Tibial artery (tissue), 4 donors: ENCODE results near the gene RPL10A.

Experiments used
- DNase-seq, 2 donors: peaks; one replicate each; pipeline ENCODE4 v3.0.0-alpha.2; 2019
- H3K27ac ChIP-seq, 2 donors: fragments of 200-600 bp; sonication (generic) in 1 of 2; 1 replicate in 1 of 2; 2 replicates in 1 of 2; pipeline ENCODE4 v1.5.1; 2018 to 2019; ENCODE audit warnings: mild to moderate bottlenecking in 1 of 2
- H3K27me3 ChIP-seq, 2 donors: fragments of 200-600 bp; sonication (generic) in 1 of 2; one replicate each; pipeline versions ENCODE4 v1.5.1 to v1.6.0; 2016 to 2019
- H3K36me3 ChIP-seq, 3 donors: fragments of 200-600 bp; sonication (generic) in 2 of 3; one replicate each; pipeline ENCODE4 v1.5.1; 2016 to 2019; ENCODE audit warnings: mild to moderate bottlenecking in 2 of 3
- H3K4me1 ChIP-seq, 4 donors: fragments of 200-600 bp; sonication (generic) in 2 of 4; 1 replicate in 3 of 4; 2 replicates in 1 of 4; pipeline ENCODE4 v1.5.1; 2016 to 2019
- H3K4me3 ChIP-seq, 2 donors: fragments of 200-600 bp; sonication (generic) in 1 of 2; 1 replicate in 1 of 2; 2 replicates in 1 of 2; pipeline ENCODE4 v1.5.1; 2018 to 2019; ENCODE audit warnings: mild to moderate bottlenecking in 2 of 2
- H3K9me3 ChIP-seq, 3 donors: fragments of 200-600 bp; sonication (generic) in 1 of 3; one replicate each; pipeline ENCODE4 v1.5.1; 2016 to 2019
- intact Hi-C: fragments of 100-400 bp; cut with DNase I; formaldehyde crosslinking; loops from one replicate; pipeline ENCODE4 v1.15.0; 2023; ENCODE audit warnings: low total_unique reads
- TF ChIP-seq, protein P1 (sequence below), 2 experiments: fragments of 200-600 bp in 1 of 2; fragments of 450-650 bp in 1 of 2; IDR thresholded peaks; one replicate each; pipeline ENCODE4 v1.5.1; 2017 to 2019; ENCODE audit warnings: antibody characterized with exemption in 2 of 2, mild to moderate bottlenecking in 1 of 2, moderate library complexity in 1 of 2

The RPL10A gene

GRCh38 chr6:35442693-35443092, 25.5 kb upstream of the RPL10A start:
- intact Hi-C loops: loop anchor here (5.0 kb wide), 1 partner anchor 85 kb away; no protein-coding TSS in a partner anchor
- no peaks in the 10 kb centered on the region for H3K36me3 ChIP-seq
- no peaks in the 10 kb centered on the region for H3K27me3 ChIP-seq
- TF ChIP-seq, protein P1, sequence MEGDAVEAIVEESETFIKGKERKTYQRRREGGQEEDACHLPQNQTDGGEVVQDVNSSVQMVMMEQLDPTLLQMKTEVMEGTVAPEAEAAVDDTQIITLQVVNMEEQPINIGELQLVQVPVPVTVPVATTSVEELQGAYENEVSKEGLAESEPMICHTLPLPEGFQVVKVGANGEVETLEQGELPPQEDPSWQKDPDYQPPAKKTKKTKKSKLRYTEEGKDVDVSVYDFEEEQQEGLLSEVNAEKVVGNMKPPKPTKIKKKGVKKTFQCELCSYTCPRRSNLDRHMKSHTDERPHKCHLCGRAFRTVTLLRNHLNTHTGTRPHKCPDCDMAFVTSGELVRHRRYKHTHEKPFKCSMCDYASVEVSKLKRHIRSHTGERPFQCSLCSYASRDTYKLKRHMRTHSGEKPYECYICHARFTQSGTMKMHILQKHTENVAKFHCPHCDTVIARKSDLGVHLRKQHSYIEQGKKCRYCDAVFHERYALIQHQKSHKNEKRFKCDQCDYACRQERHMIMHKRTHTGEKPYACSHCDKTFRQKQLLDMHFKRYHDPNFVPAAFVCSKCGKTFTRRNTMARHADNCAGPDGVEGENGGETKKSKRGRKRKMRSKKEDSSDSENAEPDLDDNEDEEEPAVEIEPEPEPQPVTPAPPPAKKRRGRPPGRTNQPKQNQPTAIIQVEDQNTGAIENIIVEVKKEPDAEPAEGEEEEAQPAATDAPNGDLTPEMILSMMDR (IDR thresholded peaks at IDR 0.05): no peak
- H3K9me3 ChIP-seq: no peaks in the 10 kb centered on the region
- no peak for DNase-seq
- H3K27ac ChIP-seq: no peak overlapping the region
- H3K4me3 ChIP-seq: no peak overlapping the region
- no peaks in the 10 kb centered on the region for H3K4me1 ChIP-seq

- intact Hi-C loops: loop anchor here (5.0 kb wide), 1 partner anchor 86 kb away; no protein-coding TSS in a partner anchor
- H3K4me3 ChIP-seq: no peak overlapping the region
- TF ChIP-seq, protein P1 (IDR thresholded peaks at IDR 0.05): no peak
These were observed 24.7 kb upstream of the RPL10A start for GRCh38 chr6:35443341-35444030.

DNA sequence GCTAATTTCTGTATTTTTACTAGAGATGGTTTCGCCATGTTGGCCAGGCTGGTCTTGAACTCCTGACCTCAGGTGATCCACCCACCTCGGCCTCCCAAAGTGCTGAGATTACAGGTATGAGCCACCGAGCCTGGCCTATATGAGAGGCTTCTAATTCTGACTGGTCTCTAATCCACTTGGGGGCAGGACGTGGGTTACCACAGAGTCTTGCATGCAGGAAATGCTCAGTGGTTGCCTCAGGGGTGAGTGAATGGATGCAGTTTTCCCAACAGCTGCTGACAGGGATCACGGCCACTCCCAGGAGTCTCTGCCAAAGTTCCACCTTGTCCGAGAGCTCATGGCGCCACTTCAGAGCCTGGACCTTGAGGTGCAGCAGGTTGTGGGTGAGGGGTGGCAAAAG, 22.5 kb upstream of the RPL10A start:
- intact Hi-C loops: no loop called here

More at GRCh38 chr6:35443341-35444030, 24.7 kb upstream of the RPL10A start:
- DNase-seq: no peak
- Histone ChIP-seq H3K4me1 (no peaks in the 10 kb centered on the region), H3K9me3 (no peaks in the 10 kb centered on the region), H3K27me3 (no peaks in the 10 kb centered on the region), H3K27ac (no peak overlapping the region), H3K36me3 (no peaks in the 10 kb centered on the region)

GRCh38 chr6:35448191-35448590, 20.0 kb upstream of the RPL10A start:
- Histone ChIP-seq H3K4me3 (no peak overlapping the region), H3K9me3 (no peaks in the 10 kb centered on the region), H3K27ac (no peak overlapping the region), H3K36me3 (no peaks in the 10 kb centered on the region), H3K4me1 (peaks cover 4 to 13% (median 7%) of the 10 kb centered on the region in 4 donors), H3K27me3 (no peaks in the 10 kb centered on the region)
- no peak for DNase-seq
- intact Hi-C loops: loop anchor here (2.0 kb wide), 1 partner anchor 105 kb away; the partner anchor contains the start of gene PPARD
- TF ChIP-seq, protein P1 (IDR thresholded peaks at IDR 0.05): no peak

More for the DNA sequence above, 22.5 kb upstream of the RPL10A start:
- H3K27ac ChIP-seq: no peak overlapping the region
- TF ChIP-seq, protein P1 (IDR thresholded peaks at IDR 0.05): no peak
- H3K9me3 ChIP-seq: no peaks in the 10 kb centered on the region
- no peak for DNase-seq
- no peaks in the 10 kb centered on the region for H3K36me3 ChIP-seq
- no peaks in the 10 kb centered on the region for H3K4me1 ChIP-seq
- H3K4me3 ChIP-seq: no peak overlapping the region
- H3K27me3 ChIP-seq: no peaks in the 10 kb centered on the region

DNA sequence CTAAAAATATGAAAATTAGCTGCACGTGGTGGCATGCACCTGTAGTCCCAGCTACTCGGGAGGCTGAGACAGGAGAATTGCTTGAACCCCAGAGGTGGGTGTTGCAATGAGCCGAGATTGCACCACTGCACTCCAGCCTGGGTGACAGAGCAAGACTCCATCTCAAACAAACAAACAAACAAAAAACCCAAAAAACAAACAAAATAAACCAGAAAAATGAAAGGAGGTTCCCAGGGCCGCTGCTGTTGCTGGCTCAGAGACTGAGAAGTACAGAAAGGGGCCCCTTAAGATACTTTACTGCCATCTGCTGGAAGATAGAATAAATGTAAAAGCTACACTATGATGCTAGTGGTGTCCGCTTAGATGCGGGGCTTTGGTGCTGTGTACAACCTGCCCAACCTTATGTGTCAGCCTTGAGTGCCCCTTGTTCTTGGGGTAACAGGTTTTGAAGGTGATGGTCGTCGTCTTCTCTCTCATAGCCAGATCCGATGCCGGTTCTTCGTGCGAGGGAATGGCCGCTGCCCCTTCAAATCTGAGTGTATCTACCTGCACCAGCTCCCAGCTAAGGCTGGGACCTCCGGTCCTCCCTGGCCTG, 18.8 kb upstream of the RPL10A start:
- DNase-seq: no peak
- Histone ChIP-seq H3K4me1 (peaks cover 4 to 25% (median 17%) of the 10 kb centered on the region in 4 donors), H3K4me3 (no peak overlapping the region), H3K27me3 (no peaks in the 10 kb centered on the region), H3K36me3 (no peaks in the 10 kb centered on the region), H3K27ac (no peak overlapping the region), H3K9me3 (no peaks in the 10 kb centered on the region)
- TF ChIP-seq, protein P1 (IDR thresholded peaks at IDR 0.05): peak; percentile 72
- intact Hi-C loops: loop anchor here (2.0 kb wide), 1 partner anchor 107 kb away; the partner anchor contains the start of gene PPARD
